GM21576 (cell line): ENCODE measurements around the gene RFX2.

ENCODE experiments used
- ATAC-seq: cut with Tn5 transposase; IDR thresholded peaks from one replicate; pipeline ENCODE4 v1.9.1; 2021; ENCODE audit warnings: mild to moderate bottlenecking, moderate library complexity; ENCODE audit not compliant: unreplicated experiment

The RFX2 gene

DNA sequence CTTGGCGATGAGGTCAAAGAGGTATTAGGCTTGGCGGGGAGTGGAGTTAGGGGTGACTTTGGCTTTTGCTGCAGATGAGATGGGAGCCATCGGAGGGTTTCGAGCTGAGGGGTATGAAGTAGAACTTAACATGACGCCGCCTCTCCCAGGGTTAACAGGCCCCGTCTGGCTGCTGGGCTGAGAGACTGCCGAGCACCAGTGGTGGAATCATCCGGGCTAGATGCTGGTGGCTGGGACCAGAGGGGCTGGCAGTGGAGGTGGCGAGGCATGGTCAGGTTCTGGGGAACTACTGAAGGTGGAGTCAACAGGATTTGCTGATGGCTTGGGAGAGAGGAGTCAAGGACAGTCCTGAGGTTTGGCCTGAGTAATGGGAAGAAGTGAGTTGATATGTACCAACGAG is 4.9 kb downstream of the RFX2 start:
- no peak for ATAC-seq

DNA sequence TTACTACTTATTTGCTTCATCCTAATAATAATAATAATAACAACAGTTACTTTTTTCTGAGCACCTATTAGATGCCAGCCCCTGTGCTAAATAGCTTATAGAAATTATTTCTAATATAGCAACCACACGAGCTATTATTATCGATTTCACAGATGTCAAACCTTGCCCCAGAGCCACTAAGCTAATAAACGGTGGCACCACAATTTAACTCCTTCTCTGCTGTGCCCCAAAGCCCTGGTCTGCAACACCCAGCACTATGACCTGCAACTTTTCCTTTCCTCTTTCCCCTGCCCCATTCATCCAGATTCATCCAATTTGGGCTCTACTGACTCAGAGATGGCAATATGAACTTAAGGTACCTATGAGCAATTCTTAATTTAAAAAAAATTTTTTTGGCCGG is 6.4 kb downstream of the RFX2 start:
- ATAC-seq, result no peak

- ATAC-seq, result no peak
Measured at GRCh38 chr19:6103217-6103644, 7.1 kb downstream of the RFX2 start.

DNA sequence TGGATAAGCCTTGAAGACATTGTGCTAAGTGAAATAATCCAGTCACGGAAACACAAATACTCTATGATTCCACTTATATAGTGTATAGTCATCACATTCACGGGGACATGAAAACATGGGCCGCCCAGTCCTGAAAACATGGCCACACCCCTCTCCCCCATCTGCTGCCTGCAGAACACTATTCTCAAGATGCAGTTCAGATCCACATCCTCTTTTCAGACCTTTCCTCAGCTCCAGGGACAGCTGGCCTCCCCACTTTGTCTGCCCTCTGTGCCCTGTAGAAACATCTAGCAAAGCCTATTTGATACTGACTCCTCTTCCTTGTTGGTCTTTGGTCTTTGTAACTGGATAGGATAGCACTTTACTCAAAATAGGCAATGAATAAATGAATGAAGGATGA is 8.3 kb downstream of the RFX2 start:
- no peak for ATAC-seq

DNA sequence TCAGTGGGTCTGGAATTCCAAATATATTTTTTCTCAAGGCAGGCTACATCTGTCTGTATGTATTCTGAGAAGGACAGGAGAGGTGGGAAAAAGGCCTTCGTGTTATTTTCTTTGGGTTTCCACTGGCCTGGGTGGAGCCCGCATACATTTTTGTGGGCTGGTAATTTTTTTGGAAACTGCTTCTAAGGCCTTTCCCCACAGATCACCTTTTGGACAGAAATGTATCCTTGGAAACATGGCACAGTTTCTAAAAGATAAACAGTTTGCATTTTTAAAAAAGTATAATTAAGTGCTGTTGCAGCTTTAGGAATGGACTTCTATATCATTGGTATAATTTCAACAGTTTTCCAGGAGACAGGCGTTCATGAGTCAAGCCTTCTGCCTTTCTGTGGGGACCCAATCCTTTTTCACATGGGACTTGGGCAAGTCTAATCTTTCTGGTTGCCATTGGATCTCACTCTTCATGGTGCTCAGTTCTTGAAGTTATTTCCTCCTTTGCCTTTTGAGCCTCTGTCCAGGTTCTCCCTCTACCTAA is 8.9 kb downstream of the RFX2 start:
- ATAC-seq, result no peak

GRCh38 chr19:6100284-6100915 is 9.9 kb downstream of the RFX2 start:
- ATAC-seq, result no peak

DNA sequence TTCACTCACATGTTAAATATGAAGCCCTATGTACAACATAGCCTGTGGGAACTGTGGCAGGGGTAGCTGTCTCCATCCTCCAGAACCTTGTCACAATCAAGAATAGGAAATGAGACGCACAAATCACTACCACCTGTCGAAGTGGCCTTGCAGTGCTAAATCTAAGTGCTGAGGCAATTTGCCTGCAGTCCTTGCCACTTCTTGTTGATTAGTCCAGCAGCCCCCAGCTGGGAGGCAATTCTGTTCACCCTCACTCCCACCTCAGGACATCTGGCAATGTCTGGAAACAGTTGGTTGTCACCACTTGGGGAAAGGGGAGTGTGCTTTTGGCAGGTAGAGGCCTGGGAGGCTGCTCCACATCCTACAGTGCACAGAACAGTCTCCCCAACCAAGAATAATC is 10.7 kb downstream of the RFX2 start:
- ATAC-seq, result no peak

- ATAC-seq, result no peak
Measured at GRCh38 chr19:6099033-6099432, 11.3 kb downstream of the RFX2 start.

- ATAC-seq, result no peak
Measured at GRCh38 chr19:6098574-6098973, 11.7 kb downstream of the RFX2 start.

DNA sequence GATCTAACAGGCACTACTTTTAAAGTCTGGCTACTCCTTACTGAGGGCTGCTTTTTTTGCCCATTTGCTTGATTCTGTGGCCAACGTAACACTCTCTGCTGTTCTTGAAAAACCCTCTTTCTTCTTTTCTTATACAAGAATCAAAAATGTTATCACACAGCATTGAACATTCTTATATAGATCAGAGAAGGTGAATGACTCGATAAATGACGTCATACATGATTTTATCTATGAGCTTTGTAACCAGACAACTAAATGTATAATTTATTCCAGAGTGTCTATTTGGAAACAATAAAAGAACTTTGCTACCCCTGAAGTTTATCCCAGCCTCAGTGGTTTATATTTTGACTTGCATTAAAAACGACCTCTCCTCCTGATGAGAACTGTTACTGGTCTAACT is 12.4 kb downstream of the RFX2 start:
- ATAC-seq, result no peak

DNA sequence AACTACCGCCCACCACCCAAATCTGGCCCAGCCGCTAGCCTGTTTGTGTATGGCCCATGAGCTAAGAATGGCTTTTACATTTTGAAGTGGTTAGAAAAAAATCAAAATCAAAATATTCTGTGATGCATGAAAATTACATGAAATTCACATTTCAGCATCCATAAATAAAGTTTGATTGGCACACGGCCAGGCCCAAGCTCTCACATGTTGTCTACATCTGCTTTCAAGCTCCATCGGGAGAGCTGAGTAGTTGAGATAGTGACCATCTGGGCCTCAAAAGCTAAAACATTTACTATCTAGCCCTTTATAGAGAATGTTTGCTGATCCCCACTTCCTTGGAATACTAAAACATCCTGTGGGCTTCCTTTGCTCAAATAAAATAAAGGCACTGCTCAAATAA is 14.5 kb downstream of the RFX2 start:
- no peak for ATAC-seq

GRCh38 chr19:6092329-6093286 is 17.7 kb downstream of the RFX2 start:
- no peak for ATAC-seq

- ATAC-seq, result no peak
Measured at GRCh38 chr19:6091771-6092291, 18.5 kb downstream of the RFX2 start.

- ATAC-seq, result no peak
Measured at GRCh38 chr19:6090634-6091033, 19.7 kb downstream of the RFX2 start.

DNA sequence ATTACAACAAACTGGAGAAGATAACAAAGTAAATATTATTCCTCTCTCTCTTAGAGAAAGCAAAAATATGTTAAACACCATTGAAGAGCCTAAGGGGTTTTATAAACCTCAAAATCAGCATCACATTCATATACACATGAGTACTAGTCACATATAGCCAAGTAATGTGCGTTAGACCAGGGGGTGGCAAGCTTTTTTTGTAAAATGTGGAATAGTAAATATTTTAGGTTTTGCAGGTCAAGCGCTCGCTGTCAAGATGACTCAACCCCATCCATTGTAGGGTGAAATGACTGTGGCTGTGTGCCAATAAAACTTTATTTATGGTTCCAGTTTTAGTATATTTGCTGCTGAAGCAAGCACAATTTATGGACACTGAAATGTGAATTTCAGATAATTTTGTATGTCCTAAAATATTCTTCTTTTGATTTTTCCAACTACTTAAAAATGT is 21.7 kb downstream of the RFX2 start:
- no peak for ATAC-seq

- ATAC-seq, result no peak
Measured at GRCh38 chr19:6087074-6087571, 23.2 kb downstream of the RFX2 start.

DNA sequence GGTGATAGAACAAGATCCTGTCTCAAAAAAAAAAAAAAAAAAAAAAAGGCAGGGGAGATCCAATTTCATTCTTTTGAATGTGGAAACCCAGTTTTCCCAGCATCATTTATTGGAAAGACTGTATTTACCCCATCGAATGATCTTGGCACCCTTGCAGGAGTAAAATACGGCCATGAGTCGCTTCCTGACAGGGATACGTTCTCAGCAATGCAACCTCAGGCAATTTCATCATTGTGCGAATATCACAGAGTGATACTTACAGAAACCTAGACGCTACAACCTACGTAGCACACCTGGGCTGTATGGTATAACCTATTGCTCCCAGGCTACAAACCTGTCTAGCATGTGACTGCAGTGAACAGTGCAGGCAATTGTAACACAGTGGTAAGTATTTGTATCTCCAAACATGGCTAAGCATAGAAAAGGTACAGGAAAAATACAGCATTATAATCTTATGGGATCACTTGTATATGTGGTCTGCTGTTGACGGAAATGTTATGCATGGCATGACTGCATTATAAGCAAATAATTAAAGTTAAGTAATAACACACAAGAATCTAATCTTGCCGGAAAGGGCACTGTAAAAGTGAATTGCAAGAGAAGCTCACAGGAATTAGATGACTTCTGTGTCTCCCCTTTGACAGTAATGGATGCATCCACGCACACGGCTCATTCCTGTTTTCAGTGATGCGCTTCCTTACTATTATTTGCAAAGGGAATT is 24.1 kb downstream of the RFX2 start:
- ATAC-seq, result no peak

GRCh38 chr19:6084821-6085220 is 25.5 kb downstream of the RFX2 start:
- ATAC-seq, result no peak

DNA sequence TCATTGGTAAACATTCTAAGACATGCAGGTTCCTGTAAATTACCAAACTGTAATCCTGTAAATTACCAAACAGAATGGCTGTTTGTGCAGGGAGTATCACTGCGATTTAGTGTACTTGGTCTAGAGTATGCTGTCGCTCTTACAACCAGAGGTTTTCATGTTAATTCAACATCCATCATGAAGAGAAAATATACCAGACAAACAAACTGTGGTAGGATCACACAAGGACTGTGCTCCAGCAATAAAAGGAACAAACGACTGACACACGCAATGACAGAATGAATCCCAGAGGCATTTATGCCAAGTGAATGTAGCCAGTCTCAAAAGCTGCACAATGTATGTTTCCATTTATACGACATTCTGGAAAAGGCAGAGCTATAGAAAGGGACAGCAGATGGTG is 31.2 kb downstream of the RFX2 start:
- no peak for ATAC-seq

GRCh38 chr19:6078068-6078467 is 32.2 kb downstream of the RFX2 start:
- no peak for ATAC-seq
